ENCODE results near the gene THOP1.

DNA sequence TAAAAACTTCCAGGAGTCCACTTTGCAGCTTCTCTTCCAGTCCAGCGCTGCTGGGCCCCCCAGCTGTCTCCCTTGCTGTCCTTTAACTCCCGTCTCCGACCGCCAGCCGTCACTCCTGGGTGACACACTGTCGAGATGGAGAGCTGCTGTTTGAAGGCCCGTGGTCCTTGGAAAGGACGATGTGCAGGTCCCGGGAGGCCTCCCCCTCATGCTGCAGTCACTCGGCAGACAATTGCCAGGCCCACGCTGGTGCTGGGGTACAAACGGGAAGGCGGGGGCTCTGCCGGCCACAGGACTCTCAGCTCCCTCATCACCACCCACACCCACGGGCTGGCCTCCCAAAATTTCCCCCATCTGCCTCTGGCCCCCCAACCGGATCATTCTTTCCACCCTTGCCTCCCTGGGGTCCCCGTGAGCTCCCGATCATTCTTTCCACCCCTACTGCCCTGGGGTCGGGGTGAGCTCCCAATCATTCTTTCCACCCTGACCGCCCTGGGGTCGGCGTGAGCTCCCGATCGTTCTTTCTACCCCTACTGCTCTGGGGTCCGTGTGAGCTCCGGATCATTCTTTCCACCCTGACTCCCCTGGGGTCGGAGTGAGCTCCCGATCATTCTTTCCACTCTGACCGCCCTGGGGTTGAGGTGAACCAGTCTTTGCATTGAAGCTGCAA is 18.3 kb downstream of the THOP1 start:
- TF ChIP-seq POLR2A (IDR thresholded peaks at IDR 0.05; ENCODE audit: extremely low read depth, insufficient read length), result no peak
- no peak for TF ChIP-seq CTCF (IDR thresholded peaks at IDR 0.05; ENCODE audit: low read depth, low read length)
- TF ChIP-seq MYC (IDR thresholded peaks at IDR 0.05; ENCODE audit: low read depth, low read length), result no peak

Data from NB4 (cell line).